Smooth muscle cell (in vitro differentiated cells): ENCODE measurements around the gene SLC36A3. TPM values are rescaled to one million over a fixed set of nuclear protein-coding genes. Genes with fewer than 3 reads are reported as not detected.

Experiments
- DNase-seq: peaks from one replicate; lab custom pipeline; 2025; ENCODE audit not compliant: unreplicated experiment; lab: John Stamatoyannopoulos, UW
- H2AFZ ChIP-seq: fragments of 200-600 bp; sonication (generic); 2 replicates; pipeline ENCODE4 v1.6.0; 2016; ENCODE audit warnings: antibody characterized with exemption, low read depth, mild to moderate bottlenecking
- H3F3A ChIP-seq: fragments of 200-600 bp; sonication (generic); 2 replicates; pipeline ENCODE4 v1.6.0; 2017; ENCODE audit warnings: antibody characterized with exemption, low read depth
- H3K27ac ChIP-seq: fragments of 200-600 bp; sonication (generic); 2 replicates; pipeline ENCODE4 v1.5.1; 2016; ENCODE audit warnings: low read depth, mild to moderate bottlenecking
- H3K27me3 ChIP-seq: fragments of 200-600 bp; sonication (generic); 2 replicates; pipeline ENCODE4 v1.6.1; 2016; ENCODE audit warnings: low read depth, mild to moderate bottlenecking
- H3K36me3 ChIP-seq: fragments of 200-600 bp; sonication (generic); 2 replicates; pipeline ENCODE4 v1.5.1; 2016; ENCODE audit warnings: low read depth
- H3K4me1 ChIP-seq: fragments of 200-600 bp; sonication (generic); 2 replicates; pipeline ENCODE4 v1.5.1; 2016; ENCODE audit warnings: low read depth
- H3K4me2 ChIP-seq: fragments of 200-600 bp; sonication (generic); 2 replicates; pipeline ENCODE4 v1.6.0; 2016; ENCODE audit warnings: mild to moderate bottlenecking
- H3K4me3 ChIP-seq: fragments of 200-600 bp; sonication (generic); 2 replicates; pipeline ENCODE4 v1.5.1; 2016; ENCODE audit warnings: mild to moderate bottlenecking
- H3K79me2 ChIP-seq: fragments of 200-600 bp; sonication (generic); 2 replicates; pipeline ENCODE4 v1.6.0; 2016; ENCODE audit warnings: low read depth, mild to moderate bottlenecking
- H3K9ac ChIP-seq: fragments of 200-600 bp; sonication (generic); 2 replicates; pipeline ENCODE4 v1.6.0; 2016; ENCODE audit warnings: low read depth
- H3K9me3 ChIP-seq: fragments of 200-600 bp; sonication (generic); replicated peaks from 2 replicates; pipeline ENCODE4 v1.5.1; 2016; ENCODE audit warnings: low read depth
- H4K20me1 ChIP-seq: fragments of 200-600 bp; sonication (generic); 2 replicates; pipeline ENCODE4 v1.6.0; 2016; ENCODE audit warnings: low read depth
- WGBS: methylation state at CpG from one replicate; pipeline ENCODE4 v1.1.7; 2016; ENCODE audit warnings: low lambda C conversion rate; 5-methylcytosine and 5-hydroxymethylcytosine counted together
- polyA plus RNA-seq: library from polyadenylated mRNA; unstranded; fragments of >200 nt; fragmentation: Nextera tagmentation; extraction: Ambion mirVana; gene quantifications from 2 replicates; pipeline ENCODE4 v1.2.1, GENCODE V29; 2016
- total RNA-seq: library from RNA; depleted of rRNA; stranded (reverse); fragments of >200 nt; gene quantifications from 2 replicates; pipeline ENCODE4 v1.2.3, GENCODE V29; 2014
- TF ChIP-seq, protein P1 (sequence below): fragments of 200-600 bp; sonication (generic); IDR thresholded peaks from 2 replicates; pipeline ENCODE4 v1.5.1; 2017; ENCODE audit warnings: borderline replicate concordance, mild to moderate bottlenecking, antibody characterized with exemption; ENCODE audit not compliant: insufficient read depth, poor library complexity, severe bottlenecking

The SLC36A3 gene
- total and polyA plus RNA-seq, 2 experiments from 2014 or later: not detected

DNA sequence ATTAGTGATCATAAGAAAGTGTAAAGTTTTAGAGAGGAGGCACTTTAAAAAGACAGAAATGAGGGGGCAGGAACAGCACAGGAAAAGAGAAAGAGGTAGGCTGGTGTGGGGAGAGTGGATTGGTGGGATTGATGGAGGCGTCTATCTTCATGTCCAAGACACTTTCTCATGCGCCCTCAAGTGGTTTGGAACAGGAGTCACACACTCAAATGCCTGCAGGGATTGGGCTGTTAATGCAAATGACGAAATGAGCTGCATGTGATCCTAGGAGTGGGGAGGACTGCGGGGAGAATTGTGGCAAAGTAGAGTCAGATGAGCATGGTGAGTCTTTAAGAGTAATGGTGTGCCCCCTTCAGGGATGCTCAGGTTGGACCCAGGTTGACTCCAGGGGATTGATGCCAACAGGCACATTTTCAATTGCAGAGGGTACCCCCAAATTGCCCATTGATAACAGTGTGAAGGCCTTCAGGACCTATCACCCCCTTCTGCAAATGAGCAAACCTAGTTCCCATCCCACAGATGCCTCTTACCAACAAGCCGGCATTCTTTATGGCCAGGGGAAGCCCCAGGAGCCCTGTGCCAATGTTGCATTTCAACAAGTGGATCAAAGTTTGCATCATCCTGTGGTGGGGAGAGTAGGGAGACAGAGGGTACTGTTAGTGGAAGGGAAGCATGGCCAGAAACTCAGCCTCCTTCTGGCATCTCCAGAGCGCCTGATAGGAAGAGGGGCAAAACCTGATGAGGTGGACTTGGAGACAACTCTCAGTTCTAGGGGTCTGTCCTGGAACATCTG, 5.3 kb downstream of the SLC36A3 start:
- WGBS: 76% methylated on average over 6 of the region's 6 CpGs
- no peak overlapping the region for H3K4me2 ChIP-seq
- H3K27ac ChIP-seq: no peak overlapping the region
- H3K9me3 ChIP-seq: no peaks in the 10 kb centered on the region
- no peak overlapping the region for H3K4me3 ChIP-seq
- H3K9ac ChIP-seq: no peak overlapping the region
- TF ChIP-seq, protein P1, sequence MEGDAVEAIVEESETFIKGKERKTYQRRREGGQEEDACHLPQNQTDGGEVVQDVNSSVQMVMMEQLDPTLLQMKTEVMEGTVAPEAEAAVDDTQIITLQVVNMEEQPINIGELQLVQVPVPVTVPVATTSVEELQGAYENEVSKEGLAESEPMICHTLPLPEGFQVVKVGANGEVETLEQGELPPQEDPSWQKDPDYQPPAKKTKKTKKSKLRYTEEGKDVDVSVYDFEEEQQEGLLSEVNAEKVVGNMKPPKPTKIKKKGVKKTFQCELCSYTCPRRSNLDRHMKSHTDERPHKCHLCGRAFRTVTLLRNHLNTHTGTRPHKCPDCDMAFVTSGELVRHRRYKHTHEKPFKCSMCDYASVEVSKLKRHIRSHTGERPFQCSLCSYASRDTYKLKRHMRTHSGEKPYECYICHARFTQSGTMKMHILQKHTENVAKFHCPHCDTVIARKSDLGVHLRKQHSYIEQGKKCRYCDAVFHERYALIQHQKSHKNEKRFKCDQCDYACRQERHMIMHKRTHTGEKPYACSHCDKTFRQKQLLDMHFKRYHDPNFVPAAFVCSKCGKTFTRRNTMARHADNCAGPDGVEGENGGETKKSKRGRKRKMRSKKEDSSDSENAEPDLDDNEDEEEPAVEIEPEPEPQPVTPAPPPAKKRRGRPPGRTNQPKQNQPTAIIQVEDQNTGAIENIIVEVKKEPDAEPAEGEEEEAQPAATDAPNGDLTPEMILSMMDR: peak; percentile 35
- H3F3A ChIP-seq: no peaks in the 10 kb centered on the region
- no peaks in the 10 kb centered on the region for H4K20me1 ChIP-seq
- no peak overlapping the region for H2AFZ ChIP-seq
- H3K4me1 ChIP-seq: no peaks in the 10 kb centered on the region
- no peaks in the 10 kb centered on the region for H3K79me2 ChIP-seq
- H3K27me3 ChIP-seq: no peaks in the 10 kb centered on the region
- no peaks in the 10 kb centered on the region for H3K36me3 ChIP-seq
- no peak for DNase-seq

DNA sequence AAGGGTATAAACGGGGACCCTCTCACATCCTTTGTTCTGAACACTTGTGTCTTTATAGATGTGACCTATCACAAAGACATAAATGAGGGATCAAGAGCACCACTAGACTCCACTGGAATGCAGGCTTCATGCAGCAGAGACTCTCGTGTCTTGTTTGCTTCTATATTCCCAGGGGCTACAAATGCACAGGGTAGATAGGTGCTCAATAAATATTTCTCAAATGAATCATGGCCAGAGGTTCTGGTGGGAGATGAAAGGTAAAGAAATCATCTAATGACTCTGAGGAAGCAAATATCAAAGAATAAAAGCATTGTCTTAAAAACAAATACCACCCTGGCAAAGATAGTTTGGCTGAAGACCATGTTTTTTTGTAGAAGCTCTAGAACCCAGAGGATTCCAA, 6.6 kb downstream of the SLC36A3 start:
- Histone ChIP-seq H3K4me2 (no peak overlapping the region), H3K36me3 (no peaks in the 10 kb centered on the region), H4K20me1 (no peaks in the 10 kb centered on the region), H3K27ac (no peak overlapping the region), H2AFZ (no peak overlapping the region), H3K4me3 (no peak overlapping the region), H3K9me3 (no peaks in the 10 kb centered on the region), H3K27me3 (no peaks in the 10 kb centered on the region), H3K79me2 (no peaks in the 10 kb centered on the region), H3K9ac (no peak overlapping the region), H3K4me1 (no peaks in the 10 kb centered on the region), H3F3A (no peaks in the 10 kb centered on the region)
- whole genome bisulfite sequencing: 68% methylated on average over 2 of the region's 2 CpGs
- TF ChIP-seq, protein P1: no peak
- DNase-seq: no peak

DNA sequence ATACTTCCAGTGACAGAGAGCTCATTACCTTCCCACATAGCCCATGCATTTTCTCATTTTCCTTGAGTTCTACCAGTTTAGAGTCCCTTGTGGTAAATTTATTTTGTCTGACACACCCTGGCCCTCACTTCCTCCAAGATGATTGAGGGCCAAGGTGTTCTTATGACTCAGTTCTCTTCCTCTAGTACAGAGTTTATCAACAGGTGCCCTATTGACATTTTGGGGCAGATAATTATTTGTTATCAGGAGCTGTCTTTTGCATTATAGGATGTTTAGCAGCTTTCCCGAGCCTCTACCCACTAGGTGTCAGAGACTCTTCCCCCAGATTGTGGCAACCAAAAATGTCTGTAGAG, 7.1 kb downstream of the SLC36A3 start:
- Histone ChIP-seq H3K9me3 (no peaks in the 10 kb centered on the region), H3K36me3 (no peaks in the 10 kb centered on the region), H3K27ac (no peak overlapping the region), H4K20me1 (no peaks in the 10 kb centered on the region), H3K27me3 (no peaks in the 10 kb centered on the region), H3K4me3 (no peak overlapping the region), H3K9ac (no peak overlapping the region), H3K4me2 (no peak overlapping the region), H2AFZ (no peak overlapping the region), H3F3A (no peaks in the 10 kb centered on the region), H3K4me1 (no peaks in the 10 kb centered on the region), H3K79me2 (no peaks in the 10 kb centered on the region)
- 68% methylated on average over 1 of the region's 1 CpG for whole genome bisulfite sequencing
- TF ChIP-seq, protein P1: no peak
- DNase-seq: no peak
